ENCODE measurements around the gene ACY1. TPM values are rescaled to one million over a fixed set of nuclear protein-coding genes. Genes with fewer than 3 reads are reported as not detected.

The ACY1 gene
- total and polyA plus RNA-seq, 12 donors = 18.7 to 45.6 (median 25.0) TPM

DNA sequence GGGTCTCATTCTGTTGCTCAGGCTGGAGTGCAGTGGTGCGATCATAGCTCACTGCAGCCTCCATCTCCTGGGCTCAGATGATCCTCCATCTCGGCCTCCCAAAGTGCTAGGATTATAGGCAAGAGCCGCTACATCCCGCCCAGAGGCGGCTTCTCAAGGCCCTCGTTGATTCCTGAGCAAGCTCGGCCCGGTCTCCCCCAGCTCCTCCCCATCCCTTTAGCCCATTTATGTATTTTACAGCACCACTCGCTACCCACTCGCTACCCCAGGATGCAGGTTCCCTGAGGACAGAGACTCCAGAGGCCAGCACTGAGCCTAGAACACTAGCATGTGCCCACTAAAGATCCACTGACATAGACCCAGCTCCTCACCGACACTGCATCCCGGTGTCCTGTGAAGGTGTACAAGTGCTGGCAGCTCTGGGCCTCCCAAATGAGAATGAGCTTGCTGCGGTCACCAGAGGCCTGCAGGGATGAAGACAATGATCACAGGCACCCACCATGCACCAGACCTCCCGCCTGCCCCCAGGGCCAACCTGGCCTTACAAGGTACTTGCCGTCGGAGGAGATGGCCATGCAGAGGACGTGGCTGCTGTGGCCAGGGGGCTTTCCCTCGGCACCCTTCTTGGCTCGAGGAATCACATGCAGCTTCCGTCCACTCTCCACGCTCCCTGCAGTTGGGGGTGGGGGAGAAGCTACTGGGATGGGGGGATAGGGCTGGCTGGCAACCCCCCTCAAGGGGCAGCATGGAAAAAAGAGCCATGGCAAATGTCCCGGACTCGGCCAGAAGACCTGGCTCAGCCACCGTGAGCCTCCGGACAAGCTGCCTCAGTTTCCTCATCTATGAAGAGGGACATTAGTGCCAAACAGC, 47.2 kb upstream of the ACY1 start:
- peaks cover 0 to 83% (median 36%) of the 10 kb centered on the region in 9 donors for H3K36me3 ChIP-seq
- no peaks in the 10 kb centered on the region for H3K9me3 ChIP-seq
- intact Hi-C loops (cut with DNase I) = no loop called here
- H3K4me1 ChIP-seq = peaks cover 3 to 16% (median 11%) of the 10 kb centered on the region in 9 donors
- H3K27ac ChIP-seq = no peak overlapping the region
- WGBS, 2 donors = 96 to 97% methylated on average over 25 of the region's 25 CpGs
- no peaks in the 10 kb centered on the region for H3K27me3 ChIP-seq
- DNase-seq = no peak
- TF ChIP-seq, protein P1, sequence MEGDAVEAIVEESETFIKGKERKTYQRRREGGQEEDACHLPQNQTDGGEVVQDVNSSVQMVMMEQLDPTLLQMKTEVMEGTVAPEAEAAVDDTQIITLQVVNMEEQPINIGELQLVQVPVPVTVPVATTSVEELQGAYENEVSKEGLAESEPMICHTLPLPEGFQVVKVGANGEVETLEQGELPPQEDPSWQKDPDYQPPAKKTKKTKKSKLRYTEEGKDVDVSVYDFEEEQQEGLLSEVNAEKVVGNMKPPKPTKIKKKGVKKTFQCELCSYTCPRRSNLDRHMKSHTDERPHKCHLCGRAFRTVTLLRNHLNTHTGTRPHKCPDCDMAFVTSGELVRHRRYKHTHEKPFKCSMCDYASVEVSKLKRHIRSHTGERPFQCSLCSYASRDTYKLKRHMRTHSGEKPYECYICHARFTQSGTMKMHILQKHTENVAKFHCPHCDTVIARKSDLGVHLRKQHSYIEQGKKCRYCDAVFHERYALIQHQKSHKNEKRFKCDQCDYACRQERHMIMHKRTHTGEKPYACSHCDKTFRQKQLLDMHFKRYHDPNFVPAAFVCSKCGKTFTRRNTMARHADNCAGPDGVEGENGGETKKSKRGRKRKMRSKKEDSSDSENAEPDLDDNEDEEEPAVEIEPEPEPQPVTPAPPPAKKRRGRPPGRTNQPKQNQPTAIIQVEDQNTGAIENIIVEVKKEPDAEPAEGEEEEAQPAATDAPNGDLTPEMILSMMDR (IDR thresholded peaks at IDR 0.05) = no peak
- no peak overlapping the region for H3K4me3 ChIP-seq
- no peak for ATAC-seq

DNA sequence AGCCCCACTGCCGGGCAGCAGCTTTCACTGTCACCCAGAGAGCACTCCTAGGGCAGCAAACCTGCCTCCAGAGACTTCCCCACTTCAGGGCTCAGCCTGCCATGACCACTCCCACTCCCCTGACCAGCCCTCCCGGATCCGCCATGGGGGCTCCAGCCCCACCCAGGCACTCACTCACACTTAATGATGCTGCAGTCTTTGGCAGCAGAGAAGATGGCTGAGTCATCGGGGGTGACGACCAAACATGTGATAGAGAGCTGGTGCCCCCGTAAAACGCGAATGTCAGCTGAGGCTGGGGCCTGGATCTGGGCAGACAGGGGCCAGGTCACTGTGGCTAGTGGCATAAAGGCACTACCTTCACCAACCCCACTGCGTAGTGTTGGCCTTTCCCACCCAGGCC, 46.3 kb upstream of the ACY1 start:
- TF ChIP-seq, protein P1 (IDR thresholded peaks at IDR 0.05) = no peak
- H3K36me3 ChIP-seq = peaks cover 0 to 79% (median 36%) of the 10 kb centered on the region in 9 donors
- H3K9me3 ChIP-seq = no peaks in the 10 kb centered on the region
- no peak for DNase-seq
- no peak overlapping the region for H3K4me3 ChIP-seq
- no peaks in the 10 kb centered on the region for H3K27me3 ChIP-seq
- ATAC-seq = no peak
- H3K27ac ChIP-seq = no peak overlapping the region
- H3K4me1 ChIP-seq = peaks cover 3 to 20% (median 15%) of the 10 kb centered on the region in 9 donors
- 86 to 87% methylated on average over 9 of the region's 9 CpGs for WGBS, 2 donors
- intact Hi-C loops (cut with DNase I) = no loop called here

DNA sequence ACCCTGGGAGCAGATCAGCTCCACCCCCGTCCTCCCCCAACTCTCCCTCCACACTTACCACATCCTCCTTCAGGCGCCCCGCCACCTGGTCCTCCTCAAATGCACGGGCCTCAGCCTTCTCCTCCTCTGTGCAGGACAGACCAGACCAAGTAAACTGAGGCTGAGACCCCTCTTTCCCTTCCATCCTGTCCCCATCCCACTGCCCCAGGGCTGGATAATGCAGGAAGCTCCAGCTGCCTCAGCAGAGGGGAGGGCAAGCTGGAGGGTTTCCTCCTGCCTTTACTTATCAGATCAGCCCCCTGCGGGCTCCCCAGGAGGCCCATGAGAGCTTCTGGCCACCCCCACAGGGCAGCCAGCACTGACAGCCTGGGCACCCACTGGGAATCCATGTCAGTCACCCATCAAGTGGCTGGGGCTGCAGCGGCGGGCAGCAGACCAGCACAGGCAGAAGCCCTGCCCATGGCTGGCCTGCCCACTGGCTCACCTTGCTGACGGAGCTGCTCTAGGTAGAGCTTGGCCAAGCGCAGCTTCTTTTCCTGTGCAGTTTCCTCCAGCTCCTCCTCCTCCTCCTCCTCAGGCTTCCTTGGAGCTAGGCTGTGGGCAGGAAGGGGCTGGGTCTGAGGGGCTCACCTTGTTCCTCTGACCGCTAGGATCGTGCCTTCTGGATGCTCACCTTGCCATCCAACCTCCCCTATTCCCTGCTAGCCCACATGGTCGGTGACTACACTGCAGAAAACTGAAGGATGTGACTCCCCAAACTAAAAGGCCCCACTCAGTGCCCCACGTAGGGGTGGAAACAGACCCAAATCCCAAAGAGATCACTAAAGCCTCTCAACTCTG, 45.5 kb upstream of the ACY1 start:
- ATAC-seq = no peak
- Histone ChIP-seq H3K4me3 (no peak overlapping the region), H3K4me1 (peaks cover 8 to 26% (median 21%) of the 10 kb centered on the region in 9 donors), H3K9me3 (no peaks in the 10 kb centered on the region), H3K27ac (no peak overlapping the region), H3K27me3 (no peaks in the 10 kb centered on the region), H3K36me3 (peaks cover 0 to 74% (median 36%) of the 10 kb centered on the region in 9 donors)
- TF ChIP-seq, protein P1 (IDR thresholded peaks at IDR 0.05) = no peak
- WGBS, 2 donors = 84 to 89% methylated on average over 13 of the region's 13 CpGs
- DNase-seq = no peak
- intact Hi-C loops (cut with DNase I) = no loop called here

DNA sequence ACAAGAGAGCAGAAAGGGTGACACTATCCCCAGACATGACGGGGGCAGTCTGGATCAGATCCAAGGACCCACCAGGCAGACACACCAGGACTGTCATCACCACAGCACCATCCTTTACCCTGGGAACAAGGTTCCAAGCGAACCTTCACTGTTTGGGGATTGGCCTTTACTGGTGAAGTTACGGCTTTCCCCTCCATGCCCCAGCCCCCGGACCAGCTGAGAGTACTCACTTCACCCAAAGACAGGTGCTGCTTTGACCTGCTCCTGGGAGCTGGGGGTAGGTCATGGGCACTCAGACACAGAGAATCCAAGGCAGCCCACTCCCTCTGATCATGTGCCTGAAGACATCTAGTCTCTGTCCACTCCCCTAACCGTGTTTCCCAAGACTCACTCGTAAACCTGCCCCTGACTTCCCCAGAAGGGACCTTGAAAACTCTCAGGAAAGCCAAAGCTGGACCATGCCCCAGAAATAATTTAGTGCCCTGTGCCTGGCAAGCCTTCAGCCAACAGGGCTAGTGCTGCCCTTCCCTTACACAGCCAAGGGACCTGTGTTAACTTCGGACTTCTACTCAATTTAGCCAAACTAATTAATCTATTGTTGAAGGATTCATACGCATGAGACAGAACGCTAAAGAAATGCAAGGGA, 44.4 kb upstream of the ACY1 start:
- H3K27ac ChIP-seq = no peak overlapping the region
- TF ChIP-seq, protein P1 (IDR thresholded peaks at IDR 0.05) = no peak
- ATAC-seq (no peak), DNase-seq (no peak)
- H3K4me1 ChIP-seq = peaks cover 11 to 33% (median 29%) of the 10 kb centered on the region in 9 donors
- peaks cover 0 to 63% (median 31%) of the 10 kb centered on the region in 9 donors for H3K36me3 ChIP-seq
- H3K4me3 ChIP-seq = no peak overlapping the region
- no peaks in the 10 kb centered on the region for H3K27me3 ChIP-seq
- intact Hi-C loops (cut with DNase I) = no loop called here
- 85 to 89% methylated on average over 9 of the region's 9 CpGs for WGBS, 2 donors
- H3K9me3 ChIP-seq = no peaks in the 10 kb centered on the region
